GM12878 (cell line): Measurements from ENCODE around the gene SETD2. TPM values are rescaled to one million over a fixed set of nuclear protein-coding genes. Genes with fewer than 3 reads are reported as not detected.

ENCODE experiments used
- ATF7 ChIP-seq: fragments of 450-650 bp; IDR thresholded peaks from 2 replicates; pipeline ENCODE4 v1.6.1; 2016; ENCODE audit warnings: low read depth, mild to moderate bottlenecking
- CEBPB ChIP-seq, 2 experiments: fragments of 150-350 bp in 1 of 2; IDR thresholded peaks; 2 replicates each; pipeline ENCODE4 v1.6.1; 2012 to 2014; ENCODE audit warnings: low read depth in 2 of 2, low read length in 2 of 2, borderline replicate concordance in 1 of 2, inconsistent platforms in 1 of 2
- DPF2 ChIP-seq: fragments of 450-650 bp; IDR thresholded peaks from 2 replicates; pipeline ENCODE4 v1.6.1; 2017; ENCODE audit warnings: mild to moderate bottlenecking
- IKZF2 ChIP-seq, 2 experiments: fragments of 450-650 bp; IDR thresholded peaks; 2 replicates each; pipeline ENCODE4 v1.6.1; 2017; ENCODE audit warnings: mild to moderate bottlenecking in 2 of 2, moderate library complexity in 2 of 2
- RB1 ChIP-seq: fragments of 450-650 bp; formaldehyde crosslinking; IDR thresholded peaks from 2 replicates; pipeline ENCODE4 v1.6.1; 2017; ENCODE audit warnings: mild to moderate bottlenecking, borderline replicate concordance
- SMAD1 ChIP-seq: fragments of 450-650 bp; IDR thresholded peaks from 2 replicates; pipeline ENCODE4 v1.6.1; 2018; ENCODE audit warnings: mild to moderate bottlenecking, low read depth; ENCODE audit not compliant: partially characterized antibody
- SMARCA5 ChIP-seq: fragments of 450-650 bp; IDR thresholded peaks from 2 replicates; pipeline ENCODE4 v1.6.1; 2017; ENCODE audit warnings: mild to moderate bottlenecking
- SUPT20H ChIP-seq: IDR thresholded peaks from 2 replicates; pipeline ENCODE4 v1.6.1; 2011; ENCODE audit warnings: low read depth, mild to moderate bottlenecking, low read length, moderate library complexity, borderline replicate concordance; ENCODE audit not compliant: control insufficient read depth
- YY1 ChIP-seq: IDR thresholded peaks from 2 replicates; pipeline ENCODE4 v1.6.1; 2011; ENCODE audit warnings: low read depth, mild to moderate bottlenecking, low read length
- polyA plus RNA-seq, 11 experiments: library from polyadenylated mRNA; depleted of rRNA in 4 of 11; unstranded in 6 of 11; stranded (reverse) in 5 of 11; fragments of >200 nt; fragmentation: Nextera tagmentation in 4 of 11; fragmentation: Illumina TruSeq in 1 of 11; extraction: Ambion mirVana in 4 of 11; extraction: Trizol in 1 of 11; gene quantifications; 1 replicate in 1 of 11; 2 replicates in 10 of 11; pipeline versions ENCODE4 v1.2.1 to v1.2.3, GENCODE V29; 2011 to 2016; ENCODE audit warnings: inconsistent platforms in 2 of 11, missing spikeins in 2 of 11, low read depth in 1 of 11
- total RNA-seq, 4 experiments: library from RNA; depleted of rRNA in 3 of 4; stranded (reverse); fragments of >200 nt in 3 of 4; fragmentation: Illumina TruSeq in 1 of 4; extraction: Trizol in 1 of 4; gene quantifications; 2 replicates each; pipeline versions ENCODE4 v1.2.1 to v1.2.3, GENCODE V29; 2013 to 2021
- TF ChIP-seq, protein P1 (sequence below): fragments of 450-650 bp; IDR thresholded peaks from 2 replicates; pipeline ENCODE4 v1.6.1; 2017; ENCODE audit warnings: mild to moderate bottlenecking
- TF ChIP-seq, protein P2 (sequence below), 3 experiments: IDR thresholded peaks in 2 of 3; conservative IDR thresholded peaks in 1 of 3; 2 replicates each; pipeline ENCODE4 v1.5.1; 2011; ENCODE audit warnings: low read depth in 3 of 3, low read length in 3 of 3, mild to moderate bottlenecking in 3 of 3, control low read depth in 2 of 3, moderate library complexity in 2 of 3, inconsistent platforms in 1 of 3, mixed read lengths in 1 of 3; ENCODE audit not compliant: control insufficient read depth in 2 of 3, insufficient read depth in 1 of 3; ENCODE audit errors: extremely low read depth in 1 of 3
- TF ChIP-seq, protein P3 (sequence below): fragments of 150-350 bp; IDR thresholded peaks from 2 replicates; pipeline ENCODE4 v1.6.1; 2016; ENCODE audit warnings: low read depth, low read length
- TF ChIP-seq, protein P4 (sequence below): IDR thresholded peaks from 2 replicates; pipeline ENCODE4 v1.6.1; 2011; ENCODE audit warnings: mild to moderate bottlenecking, low read depth, low read length, moderate library complexity; ENCODE audit not compliant: insufficient replicate concordance
- TF ChIP-seq, protein P5 (sequence below): fragments of 450-650 bp; conservative IDR thresholded peaks from 2 replicates; pipeline ENCODE4 v1.6.1; 2017; ENCODE audit warnings: mild to moderate bottlenecking, moderate library complexity

The SETD2 gene
- total and polyA plus RNA-seq, 10 of the 15 experiments (the other 5 are each of a cell fraction or from before 2014, with no cell fraction given) = 8.4 to 44.9 (median 24.5) TPM

DNA sequence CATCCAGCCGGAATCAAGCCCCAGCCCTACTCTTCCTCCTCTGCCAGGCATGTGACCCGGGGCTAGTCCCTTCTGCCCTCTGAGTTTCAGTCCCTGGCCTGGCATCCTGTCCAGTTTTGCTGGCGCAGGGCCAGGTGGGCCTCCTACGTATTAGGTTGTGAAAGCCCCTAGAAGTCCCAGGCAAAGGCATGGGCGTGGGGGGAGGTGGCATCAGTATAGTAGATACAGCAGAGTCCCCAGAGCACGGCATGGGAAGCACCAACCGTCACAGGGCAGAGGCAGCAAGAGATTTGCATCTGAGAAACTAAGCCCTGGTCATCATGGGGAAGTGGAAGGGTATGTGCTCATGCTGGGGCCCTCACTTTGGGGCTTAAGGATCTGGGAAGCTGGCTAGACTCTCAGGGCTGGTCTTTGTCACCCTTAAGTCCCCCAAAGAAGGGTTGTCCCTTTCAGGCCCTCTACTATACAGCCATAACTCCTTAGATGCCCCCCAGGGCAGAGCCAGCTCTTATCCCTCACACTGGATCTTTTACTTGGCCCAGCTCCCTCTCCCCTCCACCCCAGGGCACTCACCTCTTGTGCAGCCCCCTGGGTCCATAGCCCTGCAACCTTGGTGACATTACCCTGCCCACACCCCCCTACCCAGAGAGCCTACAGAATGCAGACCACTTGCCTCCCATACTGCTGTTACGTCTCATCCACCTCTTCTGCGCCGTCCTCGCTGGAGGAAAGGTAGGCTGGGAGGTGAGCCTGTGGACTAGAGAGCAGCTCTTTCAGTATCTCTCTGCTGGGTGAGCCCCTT lies 173.1 kb downstream of the SETD2 start (continued):
- TF ChIP-seq RB1 (no peak), SMARCA5 (peak; percentile 64; the same call in 1 of the 2 replicates), IKZF2 (IDR thresholded peaks at IDR 0.05) (peak; percentile 82 to 84), YY1 (0 out of 2 replicates have a peak, but pooled peaks have one; percentile 32), ATF7 (peak; percentile 58), SMAD1 (peak; percentile 97), CEBPB (IDR thresholded peaks at IDR 0.05; ENCODE audit: borderline replicate concordance in 1 of 2, low read depth in 2 of 2, low read length in 2 of 2) (no peak), SUPT20H (no peak), DPF2 (0 out of 2 replicates have a peak, but pooled peaks have one; percentile 83)
- TF ChIP-seq, protein P1, sequence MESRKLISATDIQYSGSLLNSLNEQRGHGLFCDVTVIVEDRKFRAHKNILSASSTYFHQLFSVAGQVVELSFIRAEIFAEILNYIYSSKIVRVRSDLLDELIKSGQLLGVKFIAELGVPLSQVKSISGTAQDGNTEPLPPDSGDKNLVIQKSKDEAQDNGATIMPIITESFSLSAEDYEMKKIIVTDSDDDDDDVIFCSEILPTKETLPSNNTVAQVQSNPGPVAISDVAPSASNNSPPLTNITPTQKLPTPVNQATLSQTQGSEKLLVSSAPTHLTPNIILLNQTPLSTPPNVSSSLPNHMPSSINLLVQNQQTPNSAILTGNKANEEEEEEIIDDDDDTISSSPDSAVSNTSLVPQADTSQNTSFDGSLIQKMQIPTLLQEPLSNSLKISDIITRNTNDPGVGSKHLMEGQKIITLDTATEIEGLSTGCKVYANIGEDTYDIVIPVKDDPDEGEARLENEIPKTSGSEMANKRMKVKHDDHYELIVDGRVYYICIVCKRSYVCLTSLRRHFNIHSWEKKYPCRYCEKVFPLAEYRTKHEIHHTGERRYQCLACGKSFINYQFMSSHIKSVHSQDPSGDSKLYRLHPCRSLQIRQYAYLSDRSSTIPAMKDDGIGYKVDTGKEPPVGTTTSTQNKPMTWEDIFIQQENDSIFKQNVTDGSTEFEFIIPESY = no peak
- TF ChIP-seq, protein P2, sequence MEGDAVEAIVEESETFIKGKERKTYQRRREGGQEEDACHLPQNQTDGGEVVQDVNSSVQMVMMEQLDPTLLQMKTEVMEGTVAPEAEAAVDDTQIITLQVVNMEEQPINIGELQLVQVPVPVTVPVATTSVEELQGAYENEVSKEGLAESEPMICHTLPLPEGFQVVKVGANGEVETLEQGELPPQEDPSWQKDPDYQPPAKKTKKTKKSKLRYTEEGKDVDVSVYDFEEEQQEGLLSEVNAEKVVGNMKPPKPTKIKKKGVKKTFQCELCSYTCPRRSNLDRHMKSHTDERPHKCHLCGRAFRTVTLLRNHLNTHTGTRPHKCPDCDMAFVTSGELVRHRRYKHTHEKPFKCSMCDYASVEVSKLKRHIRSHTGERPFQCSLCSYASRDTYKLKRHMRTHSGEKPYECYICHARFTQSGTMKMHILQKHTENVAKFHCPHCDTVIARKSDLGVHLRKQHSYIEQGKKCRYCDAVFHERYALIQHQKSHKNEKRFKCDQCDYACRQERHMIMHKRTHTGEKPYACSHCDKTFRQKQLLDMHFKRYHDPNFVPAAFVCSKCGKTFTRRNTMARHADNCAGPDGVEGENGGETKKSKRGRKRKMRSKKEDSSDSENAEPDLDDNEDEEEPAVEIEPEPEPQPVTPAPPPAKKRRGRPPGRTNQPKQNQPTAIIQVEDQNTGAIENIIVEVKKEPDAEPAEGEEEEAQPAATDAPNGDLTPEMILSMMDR (IDR thresholded peaks at IDR 0.05 in 2 of 3, conservative IDR thresholded peaks at IDR 0.05 in 1 of 3; ENCODE audit: control insufficient read depth in 2 of 3, extremely low read depth in 1 of 3, insufficient read depth in 1 of 3, low read depth in 3 of 3, low read length in 3 of 3) = no peak
- TF ChIP-seq, protein P3, sequence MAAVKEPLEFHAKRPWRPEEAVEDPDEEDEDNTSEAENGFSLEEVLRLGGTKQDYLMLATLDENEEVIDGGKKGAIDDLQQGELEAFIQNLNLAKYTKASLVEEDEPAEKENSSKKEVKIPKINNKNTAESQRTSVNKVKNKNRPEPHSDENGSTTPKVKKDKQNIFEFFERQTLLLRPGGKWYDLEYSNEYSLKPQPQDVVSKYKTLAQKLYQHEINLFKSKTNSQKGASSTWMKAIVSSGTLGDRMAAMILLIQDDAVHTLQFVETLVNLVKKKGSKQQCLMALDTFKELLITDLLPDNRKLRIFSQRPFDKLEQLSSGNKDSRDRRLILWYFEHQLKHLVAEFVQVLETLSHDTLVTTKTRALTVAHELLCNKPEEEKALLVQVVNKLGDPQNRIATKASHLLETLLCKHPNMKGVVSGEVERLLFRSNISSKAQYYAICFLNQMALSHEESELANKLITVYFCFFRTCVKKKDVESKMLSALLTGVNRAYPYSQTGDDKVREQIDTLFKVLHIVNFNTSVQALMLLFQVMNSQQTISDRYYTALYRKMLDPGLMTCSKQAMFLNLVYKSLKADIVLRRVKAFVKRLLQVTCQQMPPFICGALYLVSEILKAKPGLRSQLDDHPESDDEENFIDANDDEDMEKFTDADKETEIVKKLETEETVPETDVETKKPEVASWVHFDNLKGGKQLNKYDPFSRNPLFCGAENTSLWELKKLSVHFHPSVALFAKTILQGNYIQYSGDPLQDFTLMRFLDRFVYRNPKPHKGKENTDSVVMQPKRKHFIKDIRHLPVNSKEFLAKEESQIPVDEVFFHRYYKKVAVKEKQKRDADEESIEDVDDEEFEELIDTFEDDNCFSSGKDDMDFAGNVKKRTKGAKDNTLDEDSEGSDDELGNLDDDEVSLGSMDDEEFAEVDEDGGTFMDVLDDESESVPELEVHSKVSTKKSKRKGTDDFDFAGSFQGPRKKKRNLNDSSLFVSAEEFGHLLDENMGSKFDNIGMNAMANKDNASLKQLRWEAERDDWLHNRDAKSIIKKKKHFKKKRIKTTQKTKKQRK = no peak
- TF ChIP-seq, protein P4, sequence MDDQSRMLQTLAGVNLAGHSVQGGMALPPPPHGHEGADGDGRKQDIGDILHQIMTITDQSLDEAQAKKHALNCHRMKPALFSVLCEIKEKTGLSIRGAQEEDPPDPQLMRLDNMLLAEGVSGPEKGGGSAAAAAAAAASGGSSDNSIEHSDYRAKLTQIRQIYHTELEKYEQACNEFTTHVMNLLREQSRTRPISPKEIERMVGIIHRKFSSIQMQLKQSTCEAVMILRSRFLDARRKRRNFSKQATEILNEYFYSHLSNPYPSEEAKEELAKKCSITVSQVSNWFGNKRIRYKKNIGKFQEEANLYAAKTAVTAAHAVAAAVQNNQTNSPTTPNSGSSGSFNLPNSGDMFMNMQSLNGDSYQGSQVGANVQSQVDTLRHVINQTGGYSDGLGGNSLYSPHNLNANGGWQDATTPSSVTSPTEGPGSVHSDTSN = no peak
- TF ChIP-seq, protein P5, sequence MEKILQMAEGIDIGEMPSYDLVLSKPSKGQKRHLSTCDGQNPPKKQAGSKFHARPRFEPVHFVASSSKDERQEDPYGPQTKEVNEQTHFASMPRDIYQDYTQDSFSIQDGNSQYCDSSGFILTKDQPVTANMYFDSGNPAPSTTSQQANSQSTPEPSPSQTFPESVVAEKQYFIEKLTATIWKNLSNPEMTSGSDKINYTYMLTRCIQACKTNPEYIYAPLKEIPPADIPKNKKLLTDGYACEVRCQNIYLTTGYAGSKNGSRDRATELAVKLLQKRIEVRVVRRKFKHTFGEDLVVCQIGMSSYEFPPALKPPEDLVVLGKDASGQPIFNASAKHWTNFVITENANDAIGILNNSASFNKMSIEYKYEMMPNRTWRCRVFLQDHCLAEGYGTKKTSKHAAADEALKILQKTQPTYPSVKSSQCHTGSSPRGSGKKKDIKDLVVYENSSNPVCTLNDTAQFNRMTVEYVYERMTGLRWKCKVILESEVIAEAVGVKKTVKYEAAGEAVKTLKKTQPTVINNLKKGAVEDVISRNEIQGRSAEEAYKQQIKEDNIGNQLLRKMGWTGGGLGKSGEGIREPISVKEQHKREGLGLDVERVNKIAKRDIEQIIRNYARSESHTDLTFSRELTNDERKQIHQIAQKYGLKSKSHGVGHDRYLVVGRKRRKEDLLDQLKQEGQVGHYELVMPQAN = no peak
